GM12891 (cell line): ENCODE data around the gene MRPL3.
A peak's percentile ranks its signal among the peaks of the same experiment; 100 is the strongest.

Source experiments
- POLR2A ChIP-seq: IDR thresholded peaks from 2 replicates; pipeline ENCODE4 v1.6.1; 2011; ENCODE audit warnings: low read depth, low read length, control low read depth
- POLR2AphosphoS5 ChIP-seq: IDR thresholded peaks from 2 replicates; pipeline ENCODE4 v1.6.1; 2011; ENCODE audit warnings: low read depth, low read length, control low read depth
- SPI1 ChIP-seq: IDR thresholded peaks from 2 replicates; pipeline ENCODE4 v1.6.1; 2011; ENCODE audit warnings: low read depth, low read length, control low read depth

DNA sequence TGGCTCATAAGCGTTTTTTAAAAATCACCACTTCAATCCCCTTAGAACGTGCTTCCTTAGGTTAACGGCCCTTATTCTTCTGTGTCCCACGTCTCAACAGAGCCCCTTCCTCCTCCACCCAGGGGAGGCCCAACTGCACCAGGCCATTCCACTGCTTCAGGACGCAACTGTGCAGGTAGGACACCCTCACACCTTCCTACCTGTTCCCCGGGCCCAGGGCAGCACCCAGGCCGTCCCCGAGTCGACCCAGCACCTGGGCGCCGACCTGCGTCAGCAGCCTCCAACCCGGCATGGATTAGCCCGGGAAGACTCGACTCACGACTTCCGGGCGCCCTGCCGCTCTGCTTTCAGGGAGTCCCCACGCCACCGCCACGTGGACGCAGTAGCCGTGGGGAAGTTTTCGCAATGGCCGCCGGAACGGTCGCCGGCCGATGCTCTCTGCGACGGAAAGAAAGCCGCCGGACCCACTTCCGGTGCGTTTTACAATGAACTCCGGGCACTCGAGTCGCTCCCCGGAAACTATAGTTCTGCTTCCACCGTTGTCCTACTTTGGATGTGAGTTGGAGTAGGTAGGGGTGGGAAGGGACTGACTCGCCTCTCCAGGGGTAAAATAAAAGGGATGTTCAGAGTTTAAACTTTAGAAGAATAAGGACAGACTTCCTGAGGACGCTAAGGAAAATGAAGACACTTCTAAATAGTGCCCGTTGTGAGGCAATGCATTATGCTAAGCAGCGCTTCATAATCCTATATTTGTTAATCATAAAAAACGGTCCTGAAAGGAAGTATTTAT lies at the start of gene MRPL3:
- TF ChIP-seq POLR2AphosphoS5 (peak; percentile 77), POLR2A (peak; percentile 72; the same call in 1 of the 2 replicates), SPI1 (0 out of 2 replicates have a peak, but pooled peaks have one; percentile 17)
